H1 (cell line): ENCODE results near the gene DBET. TPM values are rescaled to one million over a fixed set of nuclear protein-coding genes. Genes with fewer than 3 reads are reported as not detected.
"Not testable (repeated sequence)": the region's sequence is repeated elsewhere in the genome, so short reads cannot be mapped to it uniquely, and the experiment has no call there.

ENCODE experiments used
- CTCF ChIA-PET: fragments of 300-600 bp; sonication (Branson Sonifier 250); formaldehyde crosslinking; loops from one replicate; lab custom pipeline; 2021; ENCODE audit not compliant: partially characterized antibody; lab: Charles Lee
- POLR2A ChIA-PET: fragments of 300-600 bp; sonication (Branson Sonifier 250); formaldehyde crosslinking; loops from one replicate; lab custom pipeline; 2021; ENCODE audit warnings: inconsistent platforms; ENCODE audit not compliant: partially characterized antibody; lab: Charles Lee
- DNase-seq, 2 experiments: peaks; one replicate each; pipeline versions ENCODE4 v3.0.0 to v3.0.0-alpha.2; 2010 to 2022; ENCODE audit warnings: low spot score in 2 of 2, low read depth in 1 of 2, mixed read lengths in 1 of 2
- FAIRE-seq: peaks from 2 replicates; lab custom pipeline; 2011; peaks lifted over from hg19 to GRCh38; lab: Jason Lieb, UNC
- H2AFZ ChIP-seq: 2 replicates; pipeline ENCODE4 v1.8.1; 2012; ENCODE audit warnings: low read length, inconsistent platforms
- H2AK5ac ChIP-seq: 2 replicates; pipeline ENCODE4 v1.6.1; 2013; ENCODE audit warnings: low read depth, low read length
- H2BK120ac ChIP-seq: replicated peaks from 2 replicates; pipeline ENCODE3; 2013; ENCODE audit warnings: low read depth, low read length, inconsistent platforms
- H2BK12ac ChIP-seq: 2 replicates; pipeline ENCODE4 v1.6.1; 2013; ENCODE audit warnings: low read depth, low read length
- H2BK15ac ChIP-seq: 2 replicates; pipeline ENCODE4 v1.6.1; 2013; ENCODE audit warnings: low read length
- H2BK20ac ChIP-seq: 2 replicates; pipeline ENCODE4 v1.6.1; 2013; ENCODE audit warnings: low read length
- H2BK5ac ChIP-seq: 2 replicates; pipeline ENCODE4 v1.6.1; 2013; ENCODE audit warnings: low read depth, low read length
- H3K14ac ChIP-seq: 2 replicates; pipeline ENCODE4 v1.6.1; 2013; ENCODE audit warnings: inconsistent platforms; ENCODE audit not compliant: insufficient read length
- H3K18ac ChIP-seq: 2 replicates; pipeline ENCODE4 v1.6.1; 2013; ENCODE audit warnings: low read length; ENCODE audit errors: extremely low read depth
- H3K23ac ChIP-seq: 2 replicates; pipeline ENCODE4 v1.6.1; 2013; ENCODE audit warnings: inconsistent platforms; ENCODE audit not compliant: insufficient read length
- H3K23me2 ChIP-seq: 2 replicates; pipeline ENCODE4 v1.6.1; 2013; ENCODE audit warnings: low read depth, low read length
- H3K27ac ChIP-seq: 2 replicates; pipeline ENCODE4 v1.6.1; 2011; ENCODE audit warnings: low read depth, low read length, inconsistent platforms
- H3K27me3 ChIP-seq, 4 experiments: replicated peaks in 1 of 4; 1 replicate in 1 of 4; 2 replicates in 3 of 4; pipeline versions ENCODE4 v1.6.1 to v1.8.1; 2011 to 2013; ENCODE audit warnings: low read length in 3 of 4, mild to moderate bottlenecking in 3 of 4, inconsistent platforms in 2 of 4, mixed read lengths in 2 of 4, moderate library complexity in 1 of 4; ENCODE audit not compliant: control insufficient read depth in 3 of 4, insufficient read depth in 3 of 4; ENCODE audit errors: extremely low read depth in 1 of 4
- H3K36me3 ChIP-seq, 4 experiments: 2 replicates each; pipeline versions ENCODE4 v1.6.1 to v1.8.1; 2011 to 2013; ENCODE audit warnings: mild to moderate bottlenecking in 4 of 4, low read length in 3 of 4, moderate library complexity in 2 of 4, control low read depth in 1 of 4, inconsistent platforms in 1 of 4; ENCODE audit not compliant: insufficient read depth in 4 of 4, control insufficient read depth in 2 of 4
- H3K4ac ChIP-seq: replicated peaks from 2 replicates; pipeline ENCODE3; 2013; ENCODE audit warnings: low read length, low read depth, mixed read lengths, inconsistent platforms; ENCODE audit not compliant: insufficient read length
- H3K4me1 ChIP-seq, 4 experiments: replicated peaks in 1 of 4; 1 replicate in 1 of 4; 2 replicates in 3 of 4; pipeline versions ENCODE4 v1.6.1 to v1.8.1; 2011 to 2013; ENCODE audit warnings: low read length in 3 of 4, inconsistent platforms in 2 of 4, mixed read lengths in 1 of 4; ENCODE audit not compliant: insufficient read depth in 4 of 4, control insufficient read depth in 3 of 4
- H3K4me2 ChIP-seq, 2 experiments: 2 replicates each; pipeline versions ENCODE4 v1.6.1 to v1.8.1; 2011 to 2013; ENCODE audit warnings: low read depth in 2 of 2, low read length in 2 of 2, control low read depth in 1 of 2, inconsistent platforms in 1 of 2, mild to moderate bottlenecking in 1 of 2; ENCODE audit not compliant: insufficient read depth in 1 of 2
- H3K4me3 ChIP-seq, 4 experiments: fragments of 200-600, 300-600 bp in 1 of 4; sonication (generic), shearing (Covaris generic), sonication (Bioruptor Twin) in 1 of 4; 2 replicates each; pipeline versions ENCODE4 v1.5.1 to v1.8.1; 2011 to 2016; ENCODE audit warnings: low read length in 4 of 4, low read depth in 3 of 4, control low read depth in 2 of 4, inconsistent platforms in 2 of 4, mild to moderate bottlenecking in 2 of 4, mixed read lengths in 1 of 4, moderate library complexity in 1 of 4; ENCODE audit not compliant: insufficient read depth in 2 of 4; ENCODE audit errors: extremely low read depth in 1 of 4
- H3K56ac ChIP-seq: replicated peaks from 2 replicates; pipeline ENCODE3; 2013; ENCODE audit warnings: low read depth, mild to moderate bottlenecking, mixed read lengths, low read length, inconsistent platforms; ENCODE audit not compliant: insufficient read length
- H3K79me1 ChIP-seq: 2 replicates; pipeline ENCODE4 v1.6.1; 2013; ENCODE audit warnings: low read depth, low read length, control low read depth
- H3K79me2 ChIP-seq, 2 experiments: 2 replicates each; pipeline versions ENCODE4 v1.6.1 to v1.8.1; 2012 to 2013; ENCODE audit warnings: low read length in 2 of 2, mild to moderate bottlenecking in 2 of 2, inconsistent platforms in 1 of 2; ENCODE audit not compliant: insufficient read depth in 2 of 2, control insufficient read depth in 1 of 2
- H3K9ac ChIP-seq, 4 experiments: replicated peaks in 1 of 4; 1 replicate in 1 of 4; 2 replicates in 3 of 4; pipeline versions ENCODE4 v1.6.1 to v1.8.1; 2011 to 2013; ENCODE audit warnings: low read depth in 3 of 4, low read length in 3 of 4, control low read depth in 2 of 4, mild to moderate bottlenecking in 2 of 4, moderate library complexity in 2 of 4, inconsistent platforms in 1 of 4; ENCODE audit errors: extremely low read depth in 1 of 4
- H3K9me3 ChIP-seq, 2 experiments: 2 replicates each; pipeline versions ENCODE4 v1.6.1 to v1.8.1; 2012 to 2013; ENCODE audit warnings: mild to moderate bottlenecking in 2 of 2, moderate library complexity in 2 of 2, control low read depth in 1 of 2, inconsistent platforms in 1 of 2, low read depth in 1 of 2, low read length in 1 of 2, mixed read lengths in 1 of 2; ENCODE audit not compliant: insufficient read depth in 2 of 2
- H4K20me1 ChIP-seq, 2 experiments: replicated peaks in 1 of 2; 2 replicates each; pipeline versions ENCODE3 to v1.8.1; 2011 to 2013; ENCODE audit warnings: inconsistent platforms in 2 of 2, low read length in 2 of 2, mild to moderate bottlenecking in 1 of 2; ENCODE audit not compliant: insufficient read depth in 2 of 2, control insufficient read depth in 1 of 2
- H4K5ac ChIP-seq: 2 replicates; pipeline ENCODE4 v1.6.1; 2013; ENCODE audit warnings: low read length, low read depth, mixed read lengths, inconsistent platforms; ENCODE audit not compliant: insufficient read length
- H4K8ac ChIP-seq: 2 replicates; pipeline ENCODE4 v1.8.0; 2013; ENCODE audit warnings: mild to moderate bottlenecking, moderate library complexity, low read length, inconsistent platforms; ENCODE audit not compliant: insufficient read depth; ENCODE audit errors: extremely low read depth
- H4K91ac ChIP-seq: replicated peaks from 2 replicates; pipeline ENCODE3; 2013; ENCODE audit warnings: low read length, mixed read lengths, inconsistent platforms; ENCODE audit not compliant: insufficient read length
- WGBS, 2 experiments: shearing (Covaris generic) in 1 of 2; methylation state at CpG; one replicate each; pipeline versions ENCODE4 v1.1.6 to v1.1.7; 2013 to 2015; ENCODE audit warnings: low lambda C conversion rate in 2 of 2, mixed read lengths in 2 of 2, inconsistent platforms in 1 of 2, low coverage in 1 of 2, missing lambda C conversion rate in 1 of 2; ENCODE audit not compliant: insufficient replicate concordance in 2 of 2, insufficient coverage in 1 of 2, insufficient read length in 1 of 2; ENCODE audit errors: extremely low coverage in 1 of 2, missing lambda C conversion rate in 1 of 2; 5-methylcytosine and 5-hydroxymethylcytosine counted together
- long read RNA-seq, 2 experiments: library from RNA in 1 of 2; library from capped mRNA in 1 of 2; stranded (forward); transcript quantifications; one replicate each; pipeline ENCODE4 v2.0.0, GENCODE V29; 2021; ENCODE audit warnings: inconsistent platforms in 1 of 2
- polyA minus RNA-seq, 3 experiments: library from RNA; depleted of rRNA, polyadenylated mRNA; stranded (reverse); fragments of >200 nt; gene quantifications; 1 replicate in 2 of 3; 2 replicates in 1 of 3; pipeline ENCODE4 v1.2.3, GENCODE V29; 2011
- polyA plus RNA-seq, 7 experiments: library from polyadenylated mRNA; depleted of rRNA in 3 of 7; stranded (reverse) in 5 of 7; unstranded in 2 of 7; fragments of >200 nt in 5 of 7; fragments of 200-250 nt in 2 of 7; gene quantifications; 1 replicate in 5 of 7; 2 replicates in 1 of 7; 4 replicates in 1 of 7; pipeline versions ENCODE4 v1.2.1 to v1.2.3, GENCODE V29; 2011 to 2013; ENCODE audit warnings: missing spikeins in 2 of 7, mixed read lengths in 2 of 7
- total RNA-seq: library from RNA; stranded (reverse); fragmentation: NEBNext Ultra II Directional; extraction: Animal tissue kit (Norgen Biotek cat#: 25700); gene quantifications from 2 replicates; pipeline ENCODE4 v1.2.1, GENCODE V29; 2021

DBET gene
- total RNA-seq, result not detected in 2 replicates
- not detected in 2 replicates for polyA plus RNA-seq (2011; rRNA removed)
- not detected for polyA plus RNA-seq (2011; cell fraction: cytosol; rRNA removed)
- not detected for polyA plus RNA-seq (2011; cell fraction: nucleus; rRNA removed)
- polyA plus RNA-seq (2012, experiment 1 of 2), result not detected in 4 replicates
- polyA plus RNA-seq (2012, experiment 2 of 2), result not detected
- polyA plus RNA-seq (2013, experiment 1 of 2), result not detected
- not detected for polyA plus RNA-seq (2013, experiment 2 of 2)
- not detected in 2 replicates for polyA minus RNA-seq (2011; rRNA and poly(A)+ RNA removed)
- polyA minus RNA-seq (2011; cell fraction: cytosol; rRNA and poly(A)+ RNA removed), result not detected
- polyA minus RNA-seq (2011; cell fraction: nucleus; rRNA and poly(A)+ RNA removed), result not detected
- long read RNA-seq, experiment 1, result 0 reads
- long read RNA-seq, experiment 2, result 0 reads

DNA sequence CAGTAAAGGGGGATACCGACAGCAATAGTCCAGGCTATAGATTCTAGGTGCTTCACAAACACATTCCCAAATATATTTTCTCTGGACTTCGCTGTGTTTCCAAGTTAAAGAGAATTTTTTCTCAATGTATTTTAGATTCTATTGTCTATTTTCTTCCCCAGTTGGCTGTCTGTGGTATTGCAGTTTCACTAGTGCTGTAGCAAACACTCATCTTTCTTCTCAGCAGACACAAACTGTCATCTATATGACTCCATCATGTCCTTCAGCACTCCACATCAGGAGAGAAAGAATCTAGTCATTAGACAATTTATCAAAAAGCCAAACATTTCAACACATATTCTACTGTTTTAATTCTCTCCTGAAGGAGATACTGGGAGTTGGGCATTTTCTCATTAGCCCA lies at the start of gene DBET:
TSS of gene DBET (plus strand) at position 161 of the 400 bp plus-strand sequence.
- WGBS, 2 experiments, result 100% methylated on average over 1 of the region's 2 CpGs; no CpG with 5 or more reads in 1 of the 2 experiments
- H4K5ac ChIP-seq, H2BK20ac ChIP-seq, DNase-seq, H3K4ac ChIP-seq, CTCF ChIA-PET, H3K36me3 ChIP-seq, H3K56ac ChIP-seq, H3K9me3 ChIP-seq, H4K8ac ChIP-seq, H3K27me3 ChIP-seq, H3K79me1 ChIP-seq, H2BK12ac ChIP-seq, POLR2A ChIA-PET, H2BK120ac ChIP-seq, H3K9ac ChIP-seq, H4K20me1 ChIP-seq, H2AFZ ChIP-seq, H3K4me2 ChIP-seq, H3K79me2 ChIP-seq, H3K23me2 ChIP-seq, H2BK5ac ChIP-seq, H3K18ac ChIP-seq, H3K4me3 ChIP-seq, H3K14ac ChIP-seq, H3K4me1 ChIP-seq, H3K27ac ChIP-seq, FAIRE-seq, H4K91ac ChIP-seq, H3K23ac ChIP-seq, H2AK5ac ChIP-seq, H2BK15ac ChIP-seq: not testable (repeated sequence)
